SK-N-SH (cell line): Measurements from ENCODE around the gene USP48. TPM values are rescaled to one million over a fixed set of nuclear protein-coding genes. Genes with fewer than 3 reads are reported as not detected.

Source experiments
- CTCF ChIA-PET: fragments of 300-600, 350-600 bp; formaldehyde crosslinking; extraction: SDS; loops from one replicate; lab custom pipeline; 2021; lab: Yijun Ruan, JAX
- POLR2A ChIA-PET: fragments of 350-600 bp; sonication (Branson Sonifier 250); formaldehyde crosslinking; extraction: SDS; loops from one replicate; lab custom pipeline; 2020; ENCODE audit warnings: antibody characterized with exemption, inconsistent platforms; lab: Yijun Ruan, JAX
- DNase-seq: peaks from one replicate; pipeline ENCODE4 v3.0.0; 2012
- H2AFZ ChIP-seq: fragments of 200-600 bp; sonication (generic); 2 replicates; pipeline ENCODE4 v1.8.1; 2016; ENCODE audit warnings: antibody characterized with exemption, mild to moderate bottlenecking, low read depth
- H3F3A ChIP-seq: fragments of 200-600 bp; sonication (generic); replicated peaks from 2 replicates; pipeline ENCODE3; 2016; ENCODE audit warnings: antibody characterized with exemption, mild to moderate bottlenecking; ENCODE audit not compliant: insufficient read depth
- H3K27ac ChIP-seq, 2 experiments: fragments of 200-500 bp in 1 of 2; fragments of 200-600 bp in 1 of 2; sonication (Bioruptor generic) in 1 of 2; sonication (generic), shearing (Covaris generic) in 1 of 2; 2 replicates each; pipeline versions ENCODE4 v1.5.1 to v1.6.1; 2014 to 2016; ENCODE audit warnings: low read depth in 2 of 2, inconsistent platforms in 1 of 2, low read length in 1 of 2, mild to moderate bottlenecking in 1 of 2, mixed read lengths in 1 of 2
- H3K27me3 ChIP-seq: fragments of 200-600 bp; sonication (generic), shearing (Covaris generic); 2 replicates; pipeline ENCODE4 v1.6.1; 2016; ENCODE audit warnings: mixed run types; ENCODE audit not compliant: insufficient read depth
- H3K36me3 ChIP-seq, 2 experiments: fragments of 200-500 bp in 1 of 2; fragments of 200-600 bp in 1 of 2; sonication (Bioruptor generic) in 1 of 2; sonication (generic) in 1 of 2; replicated peaks in 1 of 2; 2 replicates each; pipeline versions ENCODE3 to v1.5.1; 2014 to 2016; ENCODE audit warnings: low read length in 1 of 2, mild to moderate bottlenecking in 1 of 2; ENCODE audit not compliant: insufficient read depth in 2 of 2, control insufficient read depth in 1 of 2
- H3K4me1 ChIP-seq, 2 experiments: fragments of 200-500 bp in 1 of 2; fragments of 200-600 bp in 1 of 2; sonication (Bioruptor generic) in 1 of 2; sonication (generic), shearing (Covaris generic) in 1 of 2; 2 replicates each; pipeline versions ENCODE4 v1.5.1 to v1.6.1; 2014 to 2016; ENCODE audit warnings: low read depth in 1 of 2, low read length in 1 of 2, mixed run types in 1 of 2; ENCODE audit not compliant: insufficient read depth in 2 of 2, control insufficient read depth in 1 of 2
- H3K4me2 ChIP-seq: fragments of 200-600 bp; sonication (generic), shearing (Covaris generic); 2 replicates; pipeline ENCODE4 v1.6.1; 2017; ENCODE audit warnings: mixed run types
- H3K4me3 ChIP-seq, 2 experiments: fragments of 200-500 bp in 1 of 2; fragments of 200-600 bp in 1 of 2; sonication (Bioruptor generic) in 1 of 2; sonication (generic), shearing (Covaris generic) in 1 of 2; 2 replicates each; pipeline versions ENCODE4 v1.5.1 to v1.8.1; 2014 to 2016; ENCODE audit warnings: low read depth in 2 of 2, inconsistent platforms in 1 of 2, low read length in 1 of 2, mild to moderate bottlenecking in 1 of 2, mixed read lengths in 1 of 2, moderate library complexity in 1 of 2
- H3K79me2 ChIP-seq: fragments of 200-600 bp; sonication (generic); 2 replicates; pipeline ENCODE4 v1.8.1; 2017; ENCODE audit warnings: mild to moderate bottlenecking; ENCODE audit not compliant: insufficient read depth
- H3K9ac ChIP-seq: fragments of 200-600 bp; sonication (generic); 2 replicates; pipeline ENCODE4 v1.6.1; 2017; ENCODE audit warnings: mixed run types
- H3K9me2 ChIP-seq: fragments of 200-600 bp; sonication (generic); 2 replicates; pipeline ENCODE4 v1.6.1; 2017; ENCODE audit warnings: mixed run types
- H3K9me3 ChIP-seq: fragments of 200-600 bp; sonication (generic); 2 replicates; pipeline ENCODE4 v1.6.1; 2017; ENCODE audit warnings: mixed run types, mild to moderate bottlenecking, moderate library complexity
- H4K20me1 ChIP-seq: fragments of 200-600 bp; sonication (generic); 2 replicates; pipeline ENCODE4 v1.6.1; 2017; ENCODE audit warnings: mild to moderate bottlenecking, mixed run types; ENCODE audit not compliant: insufficient read depth
- ELF1 ChIP-seq: IDR thresholded peaks from 2 replicates; pipeline ENCODE4 v1.4.0; 2012
- FOSL2 ChIP-seq: IDR thresholded peaks from 2 replicates; pipeline ENCODE4 v1.4.0; 2012; ENCODE audit warnings: low read depth, mild to moderate bottlenecking, moderate library complexity, borderline replicate concordance
- FOXJ3 ChIP-seq: sonication (generic); formaldehyde crosslinking; IDR thresholded peaks from 2 replicates; pipeline ENCODE4 v1.5.1; 2020; ENCODE audit warnings: mild to moderate bottlenecking, missing genetic modification reagents
- GABPA ChIP-seq: IDR thresholded peaks from 2 replicates; pipeline ENCODE4 v1.4.0; 2012; ENCODE audit warnings: low read depth, mild to moderate bottlenecking
- MEF2A ChIP-seq: IDR thresholded peaks from 2 replicates; pipeline ENCODE4 v1.4.0; 2012; ENCODE audit warnings: low read depth, borderline replicate concordance
- MXI1 ChIP-seq: IDR thresholded peaks from 2 replicates; pipeline ENCODE4 v1.6.1; 2012; ENCODE audit warnings: mild to moderate bottlenecking, low read depth, low read length, improper control_type of control experiment
- NRF1 ChIP-seq: IDR thresholded peaks from 2 replicates; pipeline ENCODE4 v1.6.1; 2012; ENCODE audit warnings: low read depth, mild to moderate bottlenecking, low read length
- POLR2AphosphoS5 ChIP-seq: IDR thresholded peaks from 2 replicates; pipeline ENCODE4 v1.6.1; 2012; ENCODE audit warnings: low read depth, low read length
- RXRA ChIP-seq: IDR thresholded peaks from 2 replicates; pipeline ENCODE4 v1.4.0; 2012; ENCODE audit warnings: low read depth, mild to moderate bottlenecking, borderline replicate concordance
- SIN3A ChIP-seq: IDR thresholded peaks from 2 replicates; pipeline ENCODE4 v1.6.1; 2012; ENCODE audit warnings: low read depth, mild to moderate bottlenecking, low read length, moderate library complexity, borderline replicate concordance
- SMC3 ChIP-seq: IDR thresholded peaks from 2 replicates; pipeline ENCODE4 v1.6.1; 2012; ENCODE audit warnings: low read depth, low read length, improper control_type of control experiment
- TAF1 ChIP-seq: IDR thresholded peaks from 2 replicates; pipeline ENCODE4 v1.6.1; 2012; ENCODE audit warnings: low read depth, mild to moderate bottlenecking, low read length, moderate library complexity, borderline replicate concordance
- TCF12 ChIP-seq: IDR thresholded peaks from 2 replicates; pipeline ENCODE4 v1.4.0; 2012
- TEAD4 ChIP-seq: IDR thresholded peaks from 2 replicates; pipeline ENCODE4 v1.4.0; 2012; ENCODE audit warnings: mild to moderate bottlenecking, borderline replicate concordance; ENCODE audit not compliant: insufficient read depth
- WGBS: methylation state at CpG from one replicate; pipeline ENCODE4 v1.1.6; 2017; ENCODE audit warnings: low lambda C conversion rate; 5-methylcytosine and 5-hydroxymethylcytosine counted together
- polyA plus RNA-seq, 3 experiments: library from polyadenylated mRNA; depleted of rRNA; stranded (reverse); fragments of >200 nt; gene quantifications; 2 replicates each; pipeline ENCODE4 v1.2.3, GENCODE V29; 2012
- TF ChIP-seq, protein P1 (sequence below): fragments of 200-600 bp; sonication (generic); IDR thresholded peaks from 2 replicates; pipeline ENCODE4 v1.6.1; 2017; ENCODE audit warnings: antibody characterized with exemption, mild to moderate bottlenecking, moderate library complexity
- TF ChIP-seq, protein P2 (sequence below): IDR thresholded peaks from 2 replicates; pipeline ENCODE4 v1.4.0; 2012; ENCODE audit warnings: low read depth
- TF ChIP-seq, protein P3 (sequence below): IDR thresholded peaks from 2 replicates; pipeline ENCODE4 v1.4.0; 2012; ENCODE audit warnings: low read depth, borderline replicate concordance
- TF ChIP-seq, protein P4 (sequence below): IDR thresholded peaks from 2 replicates; pipeline ENCODE4; 2012

The USP48 gene
- polyA plus RNA-seq, 1 of the 3 experiments (the other 2 are of a cell fraction): 13.6 TPM

DNA sequence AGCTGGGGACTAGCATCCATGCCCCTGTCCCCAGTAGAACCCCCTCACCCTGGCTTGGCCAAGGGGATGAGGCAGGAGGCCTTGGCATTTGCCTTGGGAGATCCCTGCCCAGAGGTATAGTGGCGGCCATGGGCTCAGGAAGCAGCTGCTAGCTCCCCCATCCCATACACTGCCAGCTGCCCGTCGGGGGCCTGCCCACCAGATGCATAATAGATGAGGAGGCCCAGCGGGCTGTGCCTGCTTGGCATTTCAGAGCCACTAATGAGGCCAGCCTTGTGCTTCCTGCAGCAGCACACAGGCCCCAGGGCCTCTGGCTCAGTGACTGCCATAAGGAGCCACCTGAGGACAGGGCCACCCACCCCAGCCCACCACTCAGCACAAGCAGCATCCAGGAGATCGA, 137.4 kb downstream of the USP48 start:
- Histone ChIP-seq H3K27ac (no peak overlapping the region), H4K20me1 (no peaks in the 10 kb centered on the region), H3K9me3 (no peaks in the 10 kb centered on the region), H3K36me3 (no peaks in the 10 kb centered on the region), H3K4me3 (no peak overlapping the region), H3K27me3 (peaks cover 6% of the 10 kb centered on the region; the same call in 1 of the 2 replicates), H3K4me2 (no peak overlapping the region), H3K79me2 (no peaks in the 10 kb centered on the region), H3F3A (no peaks in the 10 kb centered on the region), H3K4me1 (peaks cover 0 to 9% of the 10 kb centered on the region in 2 experiments; a peak in 1 of 4 replicates), H3K9ac (no peak overlapping the region), H3K9me2 (no peaks in the 10 kb centered on the region), H2AFZ (no peak overlapping the region)
- peak; percentile 56 for DNase-seq
- ChIA-PET CTCF (interaction anchor here (2.6 kb wide), 1 partner anchor 13 kb away, joined by 18 read pairs; no protein-coding TSS in a partner anchor), POLR2A (no interaction called here)
- 20% methylated on average over 1 of the region's 5 CpGs for WGBS
- TF ChIP-seq TCF12 (no peak), SMC3 (no peak), TEAD4 (no peak), MXI1 (no peak), FOSL2 (no peak), GABPA (no peak), POLR2AphosphoS5 (no peak), TAF1 (no peak), MEF2A (no peak), NRF1 (no peak), ELF1 (no peak), SIN3A (no peak), FOXJ3 (no peak), RXRA (no peak)
- TF ChIP-seq, protein P1, sequence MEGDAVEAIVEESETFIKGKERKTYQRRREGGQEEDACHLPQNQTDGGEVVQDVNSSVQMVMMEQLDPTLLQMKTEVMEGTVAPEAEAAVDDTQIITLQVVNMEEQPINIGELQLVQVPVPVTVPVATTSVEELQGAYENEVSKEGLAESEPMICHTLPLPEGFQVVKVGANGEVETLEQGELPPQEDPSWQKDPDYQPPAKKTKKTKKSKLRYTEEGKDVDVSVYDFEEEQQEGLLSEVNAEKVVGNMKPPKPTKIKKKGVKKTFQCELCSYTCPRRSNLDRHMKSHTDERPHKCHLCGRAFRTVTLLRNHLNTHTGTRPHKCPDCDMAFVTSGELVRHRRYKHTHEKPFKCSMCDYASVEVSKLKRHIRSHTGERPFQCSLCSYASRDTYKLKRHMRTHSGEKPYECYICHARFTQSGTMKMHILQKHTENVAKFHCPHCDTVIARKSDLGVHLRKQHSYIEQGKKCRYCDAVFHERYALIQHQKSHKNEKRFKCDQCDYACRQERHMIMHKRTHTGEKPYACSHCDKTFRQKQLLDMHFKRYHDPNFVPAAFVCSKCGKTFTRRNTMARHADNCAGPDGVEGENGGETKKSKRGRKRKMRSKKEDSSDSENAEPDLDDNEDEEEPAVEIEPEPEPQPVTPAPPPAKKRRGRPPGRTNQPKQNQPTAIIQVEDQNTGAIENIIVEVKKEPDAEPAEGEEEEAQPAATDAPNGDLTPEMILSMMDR: no peak
- TF ChIP-seq, protein P2, sequence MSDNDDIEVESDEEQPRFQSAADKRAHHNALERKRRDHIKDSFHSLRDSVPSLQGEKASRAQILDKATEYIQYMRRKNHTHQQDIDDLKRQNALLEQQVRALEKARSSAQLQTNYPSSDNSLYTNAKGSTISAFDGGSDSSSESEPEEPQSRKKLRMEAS: no peak
- TF ChIP-seq, protein P3, sequence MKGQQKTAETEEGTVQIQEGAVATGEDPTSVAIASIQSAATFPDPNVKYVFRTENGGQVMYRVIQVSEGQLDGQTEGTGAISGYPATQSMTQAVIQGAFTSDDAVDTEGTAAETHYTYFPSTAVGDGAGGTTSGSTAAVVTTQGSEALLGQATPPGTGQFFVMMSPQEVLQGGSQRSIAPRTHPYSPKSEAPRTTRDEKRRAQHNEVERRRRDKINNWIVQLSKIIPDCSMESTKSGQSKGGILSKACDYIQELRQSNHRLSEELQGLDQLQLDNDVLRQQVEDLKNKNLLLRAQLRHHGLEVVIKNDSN: no peak
- TF ChIP-seq, protein P4, sequence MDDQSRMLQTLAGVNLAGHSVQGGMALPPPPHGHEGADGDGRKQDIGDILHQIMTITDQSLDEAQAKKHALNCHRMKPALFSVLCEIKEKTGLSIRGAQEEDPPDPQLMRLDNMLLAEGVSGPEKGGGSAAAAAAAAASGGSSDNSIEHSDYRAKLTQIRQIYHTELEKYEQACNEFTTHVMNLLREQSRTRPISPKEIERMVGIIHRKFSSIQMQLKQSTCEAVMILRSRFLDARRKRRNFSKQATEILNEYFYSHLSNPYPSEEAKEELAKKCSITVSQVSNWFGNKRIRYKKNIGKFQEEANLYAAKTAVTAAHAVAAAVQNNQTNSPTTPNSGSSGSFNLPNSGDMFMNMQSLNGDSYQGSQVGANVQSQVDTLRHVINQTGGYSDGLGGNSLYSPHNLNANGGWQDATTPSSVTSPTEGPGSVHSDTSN: no peak
